GM10248 (cell line): Measurements from ENCODE around the gene PGP.

Source experiments
- CTCF ChIA-PET: fragments of 300-600 bp; sonication (Branson Sonifier 250); formaldehyde crosslinking; extraction: SDS; loops from one replicate; lab custom pipeline; 2021; ENCODE audit warnings: antibody characterized with exemption; lab: Yijun Ruan, JAX
- POLR2A ChIA-PET: fragments of 350-650 bp; sonication (Branson Sonifier 250); formaldehyde crosslinking; extraction: SDS; loops from one replicate; lab custom pipeline; 2020; ENCODE audit warnings: antibody characterized with exemption; lab: Yijun Ruan, JAX
- DNase-seq: peaks from one replicate; pipeline ENCODE4 v3.0.0; 2012; ENCODE audit errors: extremely low spot score
- CTCF ChIP-seq: IDR thresholded peaks from 2 replicates; pipeline ENCODE4 v1.5.1; 2012; ENCODE audit warnings: mild to moderate bottlenecking, low read depth; ENCODE audit errors: extremely low read depth, missing control alignments, control extremely low read depth

PGP gene

GRCh38 chr16:2163211-2163881 is 51.3 kb downstream of the PGP start:
- POLR2A ChIA-PET: interaction anchor here (1.3 kb wide), 1 partner anchor 8 kb away, joined by 6 read pairs; the partner anchor contains the start of gene TRAF7

GRCh38 chr16:2162676-2163118 is 51.9 kb downstream of the PGP start:
- TF ChIP-seq CTCF: no peak
- DNase-seq: no peak
- POLR2A ChIA-PET: no interaction called here
- CTCF ChIA-PET: interaction anchor here (0.7 to 1.5 kb wide), 3 partner anchors 10 to 159 kb away, joined by 3 to 6 read pairs (median 4); no protein-coding TSS in a partner anchor

More at GRCh38 chr16:2163211-2163881, 51.3 kb downstream of the PGP start:
- no peak for TF ChIP-seq CTCF
- CTCF ChIA-PET: interaction anchor here (0.9 kb wide), 1 partner anchor 31 kb away, joined by 3 read pairs; no protein-coding TSS in a partner anchor
- DNase-seq: no peak

- DNase-seq: no peak
- POLR2A ChIA-PET: interaction anchor here (1.1 kb wide), 1 partner anchor 197 kb away, joined by 4 read pairs; the partner anchor contains the start of gene RPS2
- TF ChIP-seq CTCF: no peak
- CTCF ChIA-PET: interaction anchor here (1.4 to 1.5 kb wide), 2 partner anchors 9 to 33 kb away, joined by 4 to 6 read pairs; no protein-coding TSS in a partner anchor
Observed at GRCh38 chr16:2161911-2162310, 52.7 kb downstream of the PGP start.
